Stimulated activated CD8-positive, alpha-beta memory T cell treated with anti-CD3 and anti-CD28 coated beads, Interleukin-7, amount 100 ng/mL, for 48 hours (primary cell): ENCODE data around the gene NUP93.

Experiments
- DNase-seq, 2 donors: peaks; one replicate each; pipeline ENCODE4 v3.0.0-alpha.2; 2020; ENCODE audit warnings: low read depth in 1 of 2; ENCODE audit errors: extremely low read depth in 1 of 2

Gene NUP93

GRCh38 chr16:56741399-56741798, 11.5 kb downstream of the NUP93 start:
- DNase-seq = no peak

- DNase-seq = no peak
These were observed 12.4 kb downstream of the NUP93 start for GRCh38 chr16:56742030-56742984.

- DNase-seq = no peak
These were observed 13.9 kb downstream of the NUP93 start for GRCh38 chr16:56743840-56744239.

- DNase-seq = no peak
These were observed 15.2 kb downstream of the NUP93 start for GRCh38 chr16:56744996-56745640.

GRCh38 chr16:56747486-56748045, 17.6 kb downstream of the NUP93 start:
- no peak for DNase-seq

DNA sequence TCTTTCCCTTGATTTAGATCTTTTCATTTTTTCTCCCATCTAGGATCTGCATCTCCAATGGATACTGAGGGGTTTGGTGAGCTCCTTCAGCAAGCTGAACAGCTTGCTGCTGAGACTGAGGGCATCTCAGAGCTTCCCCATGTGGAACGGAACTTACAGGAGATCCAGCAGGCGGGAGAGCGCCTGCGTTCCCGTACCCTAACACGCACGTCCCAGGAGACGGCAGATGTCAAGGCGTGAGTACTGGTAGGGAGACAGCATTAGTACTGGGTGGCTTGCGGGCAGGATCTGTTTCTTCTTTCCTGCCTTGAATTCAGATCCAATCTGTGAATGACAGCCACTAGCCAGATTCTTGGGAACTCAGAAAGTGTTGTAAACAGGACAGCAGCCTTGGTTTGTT, 18.3 kb downstream of the NUP93 start:
- no peak for DNase-seq

GRCh38 chr16:56748826-56749225, 18.9 kb downstream of the NUP93 start:
- DNase-seq = no peak

- no peak for DNase-seq
These were observed 20.0 kb downstream of the NUP93 start for GRCh38 chr16:56749672-56750491.

DNA sequence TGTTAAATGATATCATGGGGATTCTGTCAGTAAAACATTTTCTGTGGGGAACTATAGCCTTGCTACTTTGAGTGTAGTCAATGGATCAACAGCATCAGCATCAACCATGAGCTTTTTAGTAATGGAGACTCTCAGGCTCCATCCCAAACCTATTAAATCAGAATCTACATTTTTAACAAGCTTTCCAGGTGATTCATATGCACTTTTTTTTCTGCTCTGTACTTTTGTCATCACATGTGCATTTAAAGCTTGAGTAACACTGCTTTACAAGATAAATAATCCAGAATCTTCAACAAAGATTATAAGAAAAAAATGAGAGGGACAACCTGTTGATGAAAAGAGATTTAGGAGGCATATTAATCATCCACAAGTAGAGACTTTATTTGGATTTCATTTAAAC, 23.5 kb downstream of the NUP93 start:
- DNase-seq = no peak

- DNase-seq = no peak
These were observed 25.1 kb downstream of the NUP93 start for GRCh38 chr16:56755038-56755437.

GRCh38 chr16:56758432-56758831, 28.5 kb downstream of the NUP93 start:
- no peak for DNase-seq

GRCh38 chr16:56758930-56759329, 29.0 kb downstream of the NUP93 start:
- no peak for DNase-seq

GRCh38 chr16:56763291-56763916, 33.5 kb downstream of the NUP93 start:
- no peak for DNase-seq

DNA sequence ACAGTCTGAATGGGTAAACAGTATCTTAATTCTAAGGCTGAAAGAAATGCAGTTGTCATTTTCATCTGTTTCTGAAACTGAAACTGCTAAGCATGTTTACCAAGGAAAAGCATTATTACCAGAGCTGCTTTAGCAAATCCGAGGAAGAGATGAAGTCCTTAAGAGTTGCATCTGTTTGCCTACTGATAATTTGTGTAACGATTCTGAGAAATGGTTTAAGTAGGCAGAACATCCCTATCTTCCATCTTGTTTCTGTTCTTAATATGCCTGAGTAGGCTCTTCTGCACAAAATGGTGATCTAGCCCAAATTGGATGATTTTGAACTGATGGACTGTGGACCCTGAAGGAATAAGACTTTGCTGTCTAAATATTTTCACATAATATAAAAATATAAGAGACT, 34.9 kb downstream of the NUP93 start:
- DNase-seq = no peak

- DNase-seq = no peak
These were observed 36.0 kb downstream of the NUP93 start for GRCh38 chr16:56765949-56766348.

GRCh38 chr16:56767024-56767423, 37.1 kb downstream of the NUP93 start:
- no peak for DNase-seq

DNA sequence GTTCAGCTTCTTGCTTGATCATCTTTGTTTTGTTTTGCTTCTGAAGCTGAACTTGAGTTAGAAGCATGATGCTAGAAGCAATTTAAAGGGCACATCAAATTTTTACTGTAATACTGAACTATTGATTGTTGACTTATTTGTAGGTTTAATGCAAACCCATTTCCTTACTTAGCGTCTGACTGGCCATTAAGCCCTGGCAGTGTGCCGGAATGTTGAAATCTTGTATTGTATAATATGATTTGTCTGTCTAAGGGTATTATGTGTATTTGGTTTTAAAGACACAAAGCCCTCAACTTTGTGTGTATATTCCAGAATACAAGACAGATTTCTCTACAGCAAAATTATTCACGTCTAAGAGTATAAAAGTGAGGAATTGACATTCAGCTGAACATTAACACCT, 39.7 kb downstream of the NUP93 start:
- no peak for DNase-seq

GRCh38 chr16:56771558-56772279, 41.8 kb downstream of the NUP93 start:
- no peak for DNase-seq

DNA sequence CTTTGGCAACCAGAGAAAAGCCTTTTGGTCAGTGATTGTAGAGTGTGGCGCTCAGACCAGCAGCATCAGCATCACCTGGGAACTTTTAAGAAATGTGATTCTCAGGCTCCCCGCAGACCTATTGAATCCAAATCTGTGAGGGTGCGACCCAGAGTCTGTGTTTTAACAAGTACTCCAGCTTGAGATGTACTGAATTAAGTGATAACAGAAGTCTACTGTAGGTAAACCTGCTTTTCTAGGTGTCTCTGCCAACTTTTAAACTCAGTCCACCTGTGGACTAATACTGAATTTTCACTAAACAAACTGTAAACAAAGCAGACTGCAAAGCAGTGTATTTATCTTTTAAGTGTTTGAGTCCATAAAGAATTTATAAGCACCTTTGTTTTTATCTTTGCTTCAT, 43.6 kb downstream of the NUP93 start:
- DNase-seq = no peak
